ENCODE measurements around the gene NFKBIE. TPM values are rescaled to one million over a fixed set of nuclear protein-coding genes. Genes with fewer than 3 reads are reported as not detected.

The NFKBIE gene
- total and polyA plus RNA-seq, 9 of the 15 experiments (the other 6 are each of a cell fraction or from before 2014, with no cell fraction given) = 2.1 to 16.4 (median 11.7) TPM

GRCh38 chr6:44216677-44217331, 48.5 kb downstream of the NFKBIE start, which contains the start of gene MYMX:
Gene MYMX, plus strand, starts transcription at chr6:44216926. Its CDS starts 546 bp downstream, at chr6:44217472.
- Histone ChIP-seq H3K9ac (ENCODE audit: insufficient read depth in 1 of 2, low read depth in 2 of 2, low read length in 2 of 2) (peak within 1 kb of the TSS in 1 of 2 experiments; percentile 73; a peak in 1 of 4 replicates), H3K79me2 (ENCODE audit: control insufficient read depth, insufficient read depth, low read length) (0 out of 3 replicates have a peak, but pooled peaks cover 2% of the 10 kb centered on the region), H3K27me3 (ENCODE audit: control insufficient read depth in 2 of 2, insufficient read depth in 2 of 2, low read length in 2 of 2) (no peaks in the 10 kb centered on the region), H4K20me1 (replicated peaks; ENCODE audit: control insufficient read depth, insufficient read depth, low read length) (no peaks in the 10 kb centered on the region), H2AFZ (ENCODE audit: low read depth, low read length) (peak within 1 kb of the TSS; percentile 74), H3K9me3 (replicated peaks; ENCODE audit: control insufficient read depth, insufficient read depth, low read depth, low read length) (no peaks in the 10 kb centered on the region), H3K4me3 (no peak within 1 kb of the TSS), H3K36me3 (ENCODE audit: control insufficient read depth, insufficient read depth, low read length) (no peaks in the 10 kb centered on the region), H3K9me1 (ENCODE audit: control insufficient read depth, insufficient read depth, low read length) (no peaks in the 10 kb centered on the region), H3K4me1 (replicated peaks in 1 of 2; ENCODE audit: control insufficient read depth in 2 of 2, insufficient read depth in 2 of 2, low read length in 2 of 2) (peaks cover 36 to 45% of the 10 kb centered on the region in 2 experiments), H3K4me2 (ENCODE audit: insufficient read depth, low read length) (peak within 1 kb of the TSS; percentile 23; the same call in 1 of the 2 replicates), H3K27ac (ENCODE audit: extremely low read depth, low read depth, low read length) (no peak within 1 kb of the TSS)
- CTCF ChIA-PET (ENCODE audit: low intra/inter-chr PET ratio) = no interaction called here
- peak in 2 of 4 experiments; percentile 45 to 48 for DNase-seq (ENCODE audit: extremely low read depth in 1 of 4, low spot score in 3 of 4)
- 27% methylated on average over 6 of the region's 7 CpGs for WGBS (ENCODE audit: insufficient coverage, low coverage, missing lambda C conversion rate)
- intact Hi-C loops (cut with micrococcal nuclease) = no loop called here
- ATAC-seq = peak; percentile 14; the same call in 2 of the 3 replicates
- POLR2A ChIA-PET = interaction anchor here (0.6 to 1.4 kb wide), 6 partner anchors 9 to 543 kb away, joined by 3 to 6 read pairs (median 3); no protein-coding TSS in a partner anchor
- TF ChIP-seq ZBTB7A (IDR thresholded peaks at IDR 0.05; ENCODE audit: borderline replicate concordance, control insufficient read depth, low read depth, low read length) (peak; percentile 31; the same call in 1 of the 2 replicates), TFAP4 (CRISPR knock-in tag; IDR thresholded peaks at IDR 0.05; ENCODE audit: borderline replicate concordance) (peak; percentile 68; the same call in 1 of the 2 replicates), AFF1 (IDR thresholded peaks at IDR 0.05; ENCODE audit: low read depth in 1 of 2, partially characterized antibody in 2 of 2) (no peak), SREBF1 (IDR thresholded peaks at IDR 0.05; ENCODE audit: borderline replicate concordance, low read depth, low read length) (no peak), ETV1 (tag; conservative IDR thresholded peaks at IDR 0.05; ENCODE audit: low read depth) (0 out of 2 replicates have a peak, but pooled peaks have one; percentile 7), ZNF830 (CRISPR knock-in tag; IDR thresholded peaks at IDR 0.05) (no peak), MAZ (CRISPR knock-in tag; conservative IDR thresholded peaks at IDR 0.05 in 1 of 2, IDR thresholded peaks at IDR 0.05 in 1 of 2) (peak in 1 of 2 experiments; percentile 43; a peak in 1 of 4 replicates), NRF1 (conservative IDR thresholded peaks at IDR 0.05 in 1 of 2, IDR thresholded peaks at IDR 0.05 in 1 of 2) (peak in 1 of 2 experiments; percentile 21; a peak in 1 of 4 replicates)
- no peak for FAIRE-seq
- in situ Hi-C loops (cut with MboI) = no loop called here
- BruUV-seq (replicated peaks) = no TSS peak
